ENCODE data around the gene BCL11B. TPM values are rescaled to one million over a fixed set of nuclear protein-coding genes. Genes with fewer than 3 reads are reported as not detected.

Gene BCL11B
- polyA plus RNA-seq, result 1 to 10 TPM in 2 of 3 donors, under 1 TPM in 1; 0.75 to 3.1 (median 1.0) TPM

DNA sequence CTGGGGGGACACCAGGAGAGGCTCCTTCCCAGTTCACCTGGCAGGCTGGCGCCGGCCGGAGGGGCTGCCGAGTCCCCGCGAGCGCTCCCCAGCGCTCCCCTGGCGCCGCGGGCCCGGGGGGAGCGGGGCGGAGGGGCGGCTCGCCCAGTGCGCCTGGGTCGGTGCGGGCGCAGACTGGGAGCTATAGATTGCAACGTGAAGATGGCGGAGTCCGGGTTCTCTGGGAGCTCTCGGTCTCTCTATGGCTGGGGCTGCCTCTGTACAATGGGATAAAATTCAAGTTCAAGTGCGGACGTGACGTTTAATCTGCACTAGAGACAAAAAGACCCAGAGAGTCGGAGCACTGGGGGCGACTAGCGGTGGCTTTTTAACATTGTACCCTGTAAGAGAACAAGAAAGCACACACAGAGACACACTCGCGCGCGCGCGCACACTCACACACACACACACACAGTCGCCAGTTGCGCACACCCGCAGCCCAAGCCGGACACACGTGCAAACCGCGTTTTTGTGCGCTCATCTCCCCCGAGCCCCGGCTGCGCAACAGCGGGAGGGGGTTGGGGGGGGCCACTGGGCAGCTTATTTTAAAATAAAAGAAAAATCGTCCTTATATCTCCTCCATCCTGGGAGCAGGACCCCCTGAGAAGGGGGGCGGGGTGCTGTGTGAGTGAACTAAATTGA, at the start of gene BCL11B:
Gene BCL11B, minus strand, starts transcription at position 247 of the 681 bp plus-strand sequence. CDS start 979 bp downstream, outside the sequence.
- no peaks in the 10 kb centered on the region for H3K9me3 Mint-ChIP-seq
- DNase-seq, result peak; percentile 79 to 86 (median 81)
- peaks cover 59 to 77% of the 10 kb centered on the region in 2 donors for H3K4me1 Mint-ChIP-seq
- peak within 1 kb of the TSS; percentile 96 to 99 (median 98) for H3K4me3 Mint-ChIP-seq
- H3K36me3 Mint-ChIP-seq, result peaks cover 0 to 5% (median 0%) of the 10 kb centered on the region in 3 donors
- H3K27ac Mint-ChIP-seq, result peak within 1 kb of the TSS; percentile 87 to 97 (median 91)
- H3K27me3 Mint-ChIP-seq (ENCODE audit: low read depth in 3 of 3), result peaks cover 11 to 30% (median 22%) of the 10 kb centered on the region in 3 donors

- peaks cover 2 to 6% (median 5%) of the 10 kb centered on the region in 3 donors for H3K27me3 Mint-ChIP-seq (ENCODE audit: low read depth in 3 of 3)
- H3K4me3 Mint-ChIP-seq, result peak overlapping the region; percentile 36 to 75 (median 51)
- H3K9me3 Mint-ChIP-seq, result no peaks in the 10 kb centered on the region
- no peaks in the 10 kb centered on the region for H3K36me3 Mint-ChIP-seq
- H3K27ac Mint-ChIP-seq, result peak overlapping the region; percentile 72 to 90 (median 85)
- peak in 1 of 3 donors; percentile 2 for DNase-seq
- peaks cover 53 to 55% of the 10 kb centered on the region in 2 donors for H3K4me1 Mint-ChIP-seq
These were observed 49.4 kb upstream of the BCL11B start for GRCh38 chr14:99321236-99321925.

DNA sequence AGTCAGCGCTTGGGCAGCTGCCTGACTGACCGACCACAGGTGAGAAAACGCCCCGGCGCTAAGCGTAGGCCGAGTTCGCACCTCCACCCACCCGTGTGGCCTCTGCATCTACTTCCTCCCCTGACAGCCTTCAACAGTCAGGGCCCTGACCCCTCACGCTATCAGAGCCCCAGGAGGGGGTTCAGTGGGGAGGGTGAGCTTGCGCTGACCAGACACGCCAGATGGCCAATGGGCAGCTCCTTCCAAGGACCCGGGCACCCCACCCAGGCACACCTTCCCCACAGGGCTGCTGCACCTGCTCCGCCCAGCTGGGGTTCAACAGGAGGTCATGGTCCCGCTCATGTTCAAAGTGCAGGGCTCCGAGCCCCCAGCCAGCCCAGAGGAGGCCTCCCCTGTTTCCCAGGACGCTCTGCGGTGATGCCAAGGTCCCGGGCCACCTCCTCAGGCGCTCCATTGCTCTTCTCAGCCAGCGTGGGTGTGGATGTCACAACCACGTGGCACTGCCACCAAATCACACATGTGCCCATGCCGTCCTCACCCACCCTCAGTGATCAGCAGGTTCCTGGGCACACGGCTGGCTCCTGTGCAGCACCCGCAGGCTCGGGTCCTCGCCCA, 48.7 kb upstream of the BCL11B start:
- peak overlapping the region; percentile 72 to 90 (median 85) for H3K27ac Mint-ChIP-seq
- no peaks in the 10 kb centered on the region for H3K36me3 Mint-ChIP-seq
- peaks cover 60 to 62% of the 10 kb centered on the region in 2 donors for H3K4me1 Mint-ChIP-seq
- no peaks in the 10 kb centered on the region for H3K9me3 Mint-ChIP-seq
- peaks cover 2 to 5% (median 5%) of the 10 kb centered on the region in 3 donors for H3K27me3 Mint-ChIP-seq (ENCODE audit: low read depth in 3 of 3)
- peak; percentile 66 to 70 (median 69) for DNase-seq
- H3K4me3 Mint-ChIP-seq, result peak overlapping the region; percentile 36 to 75 (median 51)

DNA sequence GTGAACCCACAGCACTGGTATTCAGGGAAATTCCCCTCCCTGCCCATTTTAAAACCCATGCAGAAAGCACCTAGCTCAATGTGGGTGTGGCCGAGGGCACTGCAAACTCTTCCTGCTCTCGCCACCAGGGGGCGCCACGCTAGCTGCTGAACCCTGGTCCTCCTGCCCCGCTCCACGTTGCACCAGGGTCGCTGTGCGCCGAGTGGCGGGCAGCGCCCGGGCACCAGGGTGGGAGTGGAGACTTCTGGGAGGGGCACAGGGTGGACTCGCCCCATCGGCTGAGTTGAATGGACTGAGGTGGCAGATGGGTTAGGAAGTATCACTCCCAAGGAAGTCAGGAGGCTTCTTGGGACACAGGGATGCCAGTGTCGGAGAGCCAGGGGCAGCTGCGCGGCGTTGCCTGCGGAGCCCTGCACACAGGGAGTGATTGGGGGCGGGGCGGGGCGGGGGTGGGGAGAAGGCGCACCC, 48.1 kb upstream of the BCL11B start:
- Mint-ChIP-seq H3K4me3 (peak overlapping the region; percentile 36 to 80 (median 72)), H3K27me3 (ENCODE audit: low read depth in 3 of 3) (peaks cover 2 to 6% (median 5%) of the 10 kb centered on the region in 3 donors), H3K9me3 (no peaks in the 10 kb centered on the region), H3K36me3 (no peaks in the 10 kb centered on the region), H3K27ac (peak overlapping the region; percentile 57 to 81 (median 72)), H3K4me1 (peaks cover 66% of the 10 kb centered on the region in 2 donors)
- DNase-seq, result peak; percentile 84 to 85 (median 84)

GRCh38 chr14:99318959-99319295, 46.9 kb upstream of the BCL11B start:
- H3K36me3 Mint-ChIP-seq, result no peaks in the 10 kb centered on the region
- peak overlapping the region in 2 of 5 donors; percentile 15 to 16 for H3K4me3 Mint-ChIP-seq
- H3K27ac Mint-ChIP-seq, result peak overlapping the region in 2 of 6 donors; percentile 61 to 85
- peaks cover 2 to 10% (median 5%) of the 10 kb centered on the region in 3 donors for H3K27me3 Mint-ChIP-seq (ENCODE audit: low read depth in 3 of 3)
- H3K4me1 Mint-ChIP-seq, result peaks cover 78 to 79% of the 10 kb centered on the region in 2 donors
- DNase-seq, result no peak
- H3K9me3 Mint-ChIP-seq, result no peaks in the 10 kb centered on the region

GRCh38 chr14:99318091-99318958, 46.3 kb upstream of the BCL11B start:
- Mint-ChIP-seq H3K27ac (peak overlapping the region in 3 of 6 donors; percentile 34 to 85 (median 61)), H3K4me1 (peaks cover 78 to 83% of the 10 kb centered on the region in 2 donors), H3K9me3 (no peaks in the 10 kb centered on the region), H3K4me3 (peak overlapping the region in 3 of 5 donors; percentile 6 to 27 (median 15)), H3K27me3 (ENCODE audit: low read depth in 3 of 3) (peaks cover 2 to 10% (median 5%) of the 10 kb centered on the region in 3 donors), H3K36me3 (no peaks in the 10 kb centered on the region)
- no peak for DNase-seq

- H3K4me3 Mint-ChIP-seq, result peak overlapping the region; percentile 71 to 86 (median 77)
- peaks cover 75 to 83% of the 10 kb centered on the region in 2 donors for H3K4me1 Mint-ChIP-seq
- peaks cover 2 to 11% (median 7%) of the 10 kb centered on the region in 3 donors for H3K27me3 Mint-ChIP-seq (ENCODE audit: low read depth in 3 of 3)
- peak overlapping the region in 3 of 6 donors; percentile 36 to 85 (median 53) for H3K27ac Mint-ChIP-seq
- DNase-seq, result peak in 1 of 3 donors; percentile 10
- no peaks in the 10 kb centered on the region for H3K9me3 Mint-ChIP-seq
- no peaks in the 10 kb centered on the region for H3K36me3 Mint-ChIP-seq
These were observed 45.5 kb upstream of the BCL11B start for GRCh38 chr14:99317231-99318090.

DNA sequence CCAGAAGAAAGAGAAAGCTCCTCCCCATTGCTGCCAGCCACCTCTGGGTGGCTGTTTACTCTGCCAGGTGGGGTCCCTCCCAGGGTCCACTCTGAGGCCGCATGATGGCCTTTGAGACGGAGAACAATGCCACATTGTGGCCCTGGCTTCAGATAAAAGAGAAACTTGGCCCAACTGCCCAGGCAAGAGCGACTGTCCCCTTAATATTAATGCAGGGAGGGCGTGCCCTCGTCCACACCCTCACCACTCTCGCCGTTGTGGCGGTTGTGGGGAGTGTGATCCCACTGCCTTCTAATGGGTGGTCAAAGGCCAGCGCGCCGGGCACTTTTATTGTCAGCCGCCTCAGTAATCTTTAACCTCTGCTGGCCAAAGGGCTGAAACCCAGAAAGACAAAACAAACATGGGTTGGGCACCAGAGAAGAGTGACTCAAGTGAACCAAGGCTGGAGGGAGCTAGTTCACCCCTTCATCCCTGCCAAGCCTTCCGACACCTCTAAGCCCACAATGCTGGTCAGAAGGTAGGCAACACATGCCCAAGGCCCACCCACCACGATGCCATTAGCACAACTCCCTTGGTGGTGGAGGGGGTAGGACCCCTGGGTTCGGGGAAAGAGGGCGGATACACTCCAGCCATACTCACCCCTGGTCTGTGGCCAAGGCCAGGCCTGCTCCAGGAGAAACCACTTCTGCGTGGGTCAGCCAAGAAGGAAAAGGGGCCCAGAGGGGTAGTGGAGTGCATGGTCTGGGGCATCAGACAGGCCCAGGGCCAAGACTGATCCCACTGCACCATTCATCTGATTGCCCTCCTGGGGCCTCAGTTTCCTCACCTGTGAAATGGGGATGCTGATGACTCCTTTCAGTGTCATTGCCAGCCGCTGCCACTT, 44.5 kb upstream of the BCL11B start:
- DNase-seq, result peak in 2 of 3 donors; percentile 17 to 28
- peaks cover 2 to 11% (median 6%) of the 10 kb centered on the region in 3 donors for H3K27me3 Mint-ChIP-seq (ENCODE audit: low read depth in 3 of 3)
- H3K27ac Mint-ChIP-seq, result peak overlapping the region in 5 of 6 donors; percentile 40 to 85 (median 80)
- H3K4me3 Mint-ChIP-seq, result peak overlapping the region; percentile 71 to 86 (median 77)
- peaks cover 66 to 74% of the 10 kb centered on the region in 2 donors for H3K4me1 Mint-ChIP-seq
- no peaks in the 10 kb centered on the region for H3K36me3 Mint-ChIP-seq
- H3K9me3 Mint-ChIP-seq, result no peaks in the 10 kb centered on the region

DNA sequence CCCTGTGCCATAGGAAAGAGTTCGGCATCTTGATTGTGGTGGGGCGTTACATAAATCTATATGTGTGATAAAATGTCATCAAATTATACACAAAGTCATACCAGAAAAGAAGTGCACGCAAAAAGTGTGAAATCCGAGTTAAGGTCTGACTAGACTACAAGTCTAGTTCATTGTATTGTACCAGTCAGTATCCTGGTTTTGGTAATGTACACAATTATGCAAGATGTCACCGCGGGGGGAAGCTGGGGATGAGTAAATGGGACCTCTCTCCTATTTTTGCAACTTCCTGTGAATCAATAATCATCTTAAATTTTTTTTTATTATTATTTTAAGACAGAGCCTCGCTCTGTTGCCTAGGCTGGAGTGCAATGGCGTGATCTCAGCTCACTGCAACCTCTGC, 43.2 kb upstream of the BCL11B start:
- Mint-ChIP-seq H3K27ac (peak overlapping the region in 4 of 6 donors; percentile 32 to 85 (median 74)), H3K27me3 (ENCODE audit: low read depth in 3 of 3) (peaks cover 0 to 15% (median 4%) of the 10 kb centered on the region in 3 donors), H3K4me3 (peak overlapping the region; percentile 66 to 86 (median 77)), H3K36me3 (peaks cover 0 to 4% (median 0%) of the 10 kb centered on the region in 3 donors), H3K9me3 (no peaks in the 10 kb centered on the region), H3K4me1 (peaks cover 56 to 65% of the 10 kb centered on the region in 2 donors)
- DNase-seq, result peak in 2 of 3 donors; percentile 10 to 26

DNA sequence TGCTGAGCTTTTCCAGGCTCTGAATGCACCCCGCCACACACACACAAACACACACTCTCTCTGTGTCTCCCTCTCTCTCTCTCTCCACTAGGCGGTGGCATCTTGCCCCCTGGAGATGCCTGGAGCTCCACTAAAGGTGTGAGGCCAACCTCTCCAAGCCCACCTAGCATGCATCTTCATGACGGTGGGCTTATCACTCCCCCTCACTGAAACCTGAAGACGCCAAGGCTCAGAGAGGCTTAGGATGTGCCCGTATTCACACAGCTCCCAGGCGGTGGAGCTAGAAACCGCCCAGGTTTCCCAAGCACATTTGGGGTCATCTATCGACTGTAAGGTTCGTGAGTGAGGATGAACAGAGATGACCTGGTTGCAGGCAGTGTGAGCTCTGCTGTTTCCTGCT, 42.6 kb upstream of the BCL11B start:
- Mint-ChIP-seq H3K4me1 (peaks cover 52 to 60% of the 10 kb centered on the region in 2 donors), H3K36me3 (peaks cover 0 to 4% (median 0%) of the 10 kb centered on the region in 3 donors), H3K27ac (peak overlapping the region in 3 of 6 donors; percentile 32 to 85 (median 61)), H3K4me3 (peak overlapping the region; percentile 66 to 77 (median 71)), H3K9me3 (no peaks in the 10 kb centered on the region), H3K27me3 (ENCODE audit: low read depth in 3 of 3) (peaks cover 0 to 15% (median 4%) of the 10 kb centered on the region in 3 donors)
- DNase-seq, result no peak

- Mint-ChIP-seq H3K4me1 (peaks cover 41 to 48% of the 10 kb centered on the region in 2 donors), H3K9me3 (no peaks in the 10 kb centered on the region), H3K27me3 (ENCODE audit: low read depth in 3 of 3) (peaks cover 0 to 17% (median 4%) of the 10 kb centered on the region in 3 donors), H3K36me3 (peaks cover 0 to 4% (median 0%) of the 10 kb centered on the region in 3 donors), H3K4me3 (no peak overlapping the region), H3K27ac (no peak overlapping the region)
- no peak for DNase-seq
These were observed 41.2 kb upstream of the BCL11B start for GRCh38 chr14:99313234-99313633.

Measured in immature natural killer cell (primary cell).